Ramos (cell line): ENCODE results near the gene LYSMD4.

Experiments used
- in situ Hi-C: fragments of 300-500 bp; cut with MboI; formaldehyde crosslinking; loops from one replicate; pipeline ENCODE4 v1.14.3; 2022; ENCODE audit warnings: low sequenced_read_pairs; ENCODE audit not compliant: unreplicated experiment

The LYSMD4 gene

DNA sequence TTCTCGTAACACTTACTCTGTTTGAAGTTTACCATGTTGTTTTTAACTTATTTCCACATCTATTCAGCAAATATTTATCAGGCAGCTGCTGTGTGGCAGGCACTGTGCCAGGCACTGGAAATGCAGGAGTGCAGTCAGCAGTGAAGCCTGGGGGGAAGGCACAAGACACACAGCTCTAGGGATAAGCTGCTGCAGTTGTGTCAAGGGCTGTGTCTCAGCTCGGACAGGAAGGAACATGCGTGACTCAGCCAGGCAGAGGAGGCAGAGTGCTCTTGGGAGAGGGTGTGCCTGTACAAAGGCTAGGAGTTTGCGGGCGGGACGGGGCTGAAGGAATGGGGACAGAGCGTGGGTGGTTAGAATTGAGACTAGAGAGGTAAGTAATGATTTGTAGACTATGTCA is 24.7 kb downstream of the LYSMD4 start:
- in situ Hi-C loops, result loop anchor here (10.0 kb wide), 1 partner anchor 434 kb away; no protein-coding TSS in a partner anchor

DNA sequence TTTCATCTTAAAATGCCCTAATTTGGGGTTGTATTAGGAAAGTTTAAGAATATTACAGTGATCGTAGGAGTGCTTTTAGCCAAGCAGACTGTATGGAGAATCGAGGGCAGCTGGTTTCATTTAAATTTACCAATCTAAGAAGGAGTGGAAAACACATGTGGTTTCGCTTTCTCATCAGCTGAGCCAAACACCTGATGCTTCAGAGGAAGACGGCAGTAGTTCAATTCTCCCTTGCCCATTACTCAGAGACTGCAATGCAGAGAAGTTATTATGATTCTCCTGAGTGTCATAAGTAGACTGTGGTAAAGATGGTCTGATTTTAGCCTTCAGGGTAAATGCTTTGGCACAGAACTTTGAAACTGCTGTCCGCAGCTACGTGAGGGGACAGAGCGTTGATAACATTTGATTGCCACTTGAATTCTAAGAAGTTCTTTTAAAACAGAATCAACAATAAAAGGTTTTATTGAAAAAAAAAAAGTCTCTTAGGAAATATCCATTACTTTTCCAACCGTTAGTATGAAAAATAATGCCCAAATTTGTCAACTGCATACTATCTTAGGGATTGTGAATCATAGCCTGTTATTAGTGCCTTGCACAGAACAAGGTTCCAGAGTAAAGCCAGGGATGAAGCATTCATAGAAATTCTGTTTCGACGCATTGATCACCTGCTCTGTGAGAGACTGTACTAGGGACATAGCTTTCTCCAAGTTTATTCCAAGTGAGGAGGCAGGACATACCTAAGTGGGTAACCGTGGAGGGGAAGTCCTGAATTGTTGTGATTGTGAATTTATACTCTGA is 25.6 kb downstream of the LYSMD4 start:
- in situ Hi-C loops, result loop anchor here (10.0 kb wide), 1 partner anchor 433 kb away; no protein-coding TSS in a partner anchor

DNA sequence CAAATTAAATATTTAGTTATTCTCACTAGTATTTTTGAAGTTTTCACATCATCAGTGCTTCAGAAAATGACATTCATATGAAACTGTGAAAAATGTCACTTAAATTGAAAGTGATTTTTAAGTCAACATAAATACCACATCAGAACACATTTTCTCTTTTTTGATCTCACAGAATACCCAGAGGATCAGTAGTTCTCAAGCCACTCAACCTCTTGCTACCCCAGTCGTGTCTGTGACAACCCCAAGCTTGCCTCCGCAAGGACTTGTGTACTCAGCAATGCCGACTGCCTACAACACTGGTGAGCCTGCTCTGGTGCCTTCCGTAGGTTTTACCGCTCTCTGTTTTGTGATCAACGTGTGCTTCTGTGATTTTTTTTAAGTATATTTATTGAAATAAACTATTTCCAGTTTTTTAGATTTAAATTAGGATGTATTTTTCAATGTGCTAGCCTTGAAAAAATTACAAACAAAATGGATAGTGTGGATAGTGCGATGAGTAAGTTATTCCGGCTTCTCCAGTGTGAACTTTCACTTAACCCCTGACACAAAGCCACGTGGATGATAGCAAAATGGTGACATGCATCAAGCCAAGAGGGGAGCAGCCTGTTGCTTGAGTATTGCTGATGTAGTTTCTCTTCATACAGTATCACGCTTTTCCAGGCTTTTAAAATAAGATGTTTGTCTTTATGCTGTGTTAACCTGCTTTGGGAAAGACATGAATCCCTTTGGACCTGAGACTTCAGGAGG is 26.5 kb downstream of the LYSMD4 start:
- in situ Hi-C loops, result loop anchor here (10.0 kb wide), 1 partner anchor 432 kb away; no protein-coding TSS in a partner anchor

DNA sequence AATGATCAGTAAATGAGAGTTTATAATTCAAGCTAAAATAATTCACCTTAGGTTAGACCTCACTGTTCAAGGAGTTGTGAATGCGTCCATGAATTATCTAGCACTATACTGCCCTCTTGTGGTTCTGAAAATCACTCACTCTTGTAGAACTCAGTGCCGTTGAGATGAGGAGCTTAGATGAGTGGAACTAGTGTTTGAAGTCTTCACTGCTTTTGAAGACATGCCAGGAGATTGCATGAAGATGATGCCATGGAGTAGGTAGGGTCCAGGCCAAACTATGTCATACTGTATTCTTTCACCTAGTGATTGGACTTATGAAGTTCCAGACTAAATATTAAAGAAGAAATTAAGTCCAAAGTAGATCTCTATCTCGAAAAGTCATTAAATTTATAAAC is 28.8 kb downstream of the LYSMD4 start:
- in situ Hi-C loops, result loop anchor here (10.0 kb wide), 1 partner anchor 430 kb away; no protein-coding TSS in a partner anchor

DNA sequence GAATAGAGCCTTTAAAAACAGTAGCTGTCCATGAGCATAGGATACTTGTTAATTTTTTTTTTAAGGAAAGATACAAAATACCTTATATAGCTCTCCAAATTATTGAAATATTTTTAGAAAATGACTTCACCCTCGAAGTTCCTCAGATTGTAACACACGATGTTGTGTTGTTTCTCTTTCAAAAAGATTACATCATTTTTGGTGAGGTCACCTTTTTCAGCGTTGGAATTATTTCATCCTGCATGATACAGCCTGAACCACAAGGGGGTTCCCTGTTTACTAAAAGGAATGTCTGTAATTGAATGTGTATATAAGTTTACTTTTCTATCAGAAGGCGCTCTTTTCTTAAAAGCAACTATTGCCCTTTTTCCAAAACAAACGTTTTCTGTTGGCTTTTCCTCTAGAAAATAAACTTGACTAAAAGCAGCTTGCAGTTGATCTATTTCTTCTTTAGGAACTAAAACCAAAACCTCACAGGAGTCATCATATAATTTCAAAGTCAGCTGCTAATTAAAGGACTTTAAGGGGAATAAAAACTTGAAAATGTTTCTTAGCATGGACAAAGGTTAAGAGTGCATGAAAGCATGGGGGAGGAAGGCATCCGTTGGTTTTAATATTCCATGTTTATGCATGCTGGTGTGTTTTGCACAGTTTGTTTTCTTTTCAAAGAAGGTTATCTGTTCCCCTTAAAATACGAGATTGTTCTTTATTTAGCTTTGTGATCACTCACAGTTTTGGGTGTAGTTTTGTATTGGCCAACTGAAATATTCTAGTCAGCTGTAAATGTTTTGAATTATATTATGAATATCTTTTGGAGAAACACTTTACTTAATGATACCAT is 29.4 kb downstream of the LYSMD4 start:
- in situ Hi-C loops, result loop anchor here (10.0 kb wide), 1 partner anchor 429 kb away; no protein-coding TSS in a partner anchor

DNA sequence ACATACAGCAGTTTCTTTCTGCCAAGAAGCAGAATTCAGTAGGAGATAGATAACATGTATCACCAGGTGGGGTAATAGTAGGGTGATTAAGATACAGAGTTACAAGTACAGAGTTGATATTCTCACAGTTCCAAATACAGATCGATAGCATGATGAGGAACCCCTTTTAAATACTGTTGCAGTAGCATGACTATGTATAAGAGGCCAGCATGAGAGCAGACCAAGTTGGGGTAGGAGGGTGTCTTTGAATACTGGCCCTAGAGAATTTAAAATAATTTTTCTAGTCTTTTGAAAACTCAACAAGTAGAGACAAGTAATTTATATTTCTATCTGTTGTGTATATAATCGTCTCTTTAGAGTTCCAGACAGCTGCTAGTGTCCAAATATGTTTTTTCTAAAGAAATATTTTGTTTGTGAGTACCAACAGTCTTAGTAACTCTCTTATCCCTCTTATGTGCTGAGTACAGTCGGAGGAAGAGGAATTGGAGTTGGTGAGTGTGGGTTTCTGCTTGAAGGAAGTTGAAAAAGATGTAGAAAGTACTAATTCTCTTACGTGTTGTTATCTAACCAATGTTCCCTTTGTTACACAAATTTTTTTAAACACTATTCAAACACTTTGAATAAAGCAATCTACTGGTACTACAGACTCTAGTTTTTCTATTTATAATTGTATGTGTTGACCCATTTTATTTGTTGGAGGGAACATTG is 30.2 kb downstream of the LYSMD4 start:
- in situ Hi-C loops, result loop anchor here (10.0 kb wide), 1 partner anchor 428 kb away; no protein-coding TSS in a partner anchor

DNA sequence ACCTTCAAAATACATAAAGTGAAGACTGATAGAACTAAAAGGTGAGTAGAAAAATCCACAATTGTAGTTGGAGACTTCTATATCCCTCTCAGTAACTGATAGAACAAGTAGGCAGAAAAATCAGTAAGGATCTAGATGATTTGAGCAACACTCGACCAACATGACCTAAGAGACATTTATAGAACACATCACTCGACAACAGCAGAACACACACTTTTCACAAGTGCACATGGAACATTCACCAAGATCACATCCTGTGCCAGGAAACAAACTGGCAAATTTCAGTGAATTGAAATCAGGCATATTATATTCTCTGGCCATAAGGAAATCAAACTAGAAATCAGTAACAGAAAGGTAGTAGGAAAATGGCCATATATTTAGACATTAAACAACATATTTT is 37.1 kb downstream of the LYSMD4 start:
- in situ Hi-C loops, result no loop called here

DNA sequence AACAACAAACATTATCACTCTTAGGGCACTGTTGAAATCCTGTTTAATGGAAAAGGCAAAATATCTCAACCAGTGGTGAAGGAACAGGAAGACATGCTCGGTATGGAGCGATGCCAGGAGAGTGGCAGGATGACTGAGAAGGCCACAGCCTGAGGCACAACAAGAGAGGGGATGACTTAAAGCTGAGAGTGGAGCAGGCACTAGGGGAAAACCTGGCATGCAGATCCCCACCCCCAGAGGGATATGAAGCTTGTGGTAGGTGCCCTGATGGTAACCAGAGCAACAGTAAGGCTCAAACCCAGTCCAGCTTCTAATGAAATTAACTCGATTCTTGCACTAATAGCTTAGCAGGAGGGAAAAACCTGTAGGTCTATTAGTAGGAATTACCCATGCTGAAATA is 40.4 kb downstream of the LYSMD4 start:
- in situ Hi-C loops, result no loop called here

DNA sequence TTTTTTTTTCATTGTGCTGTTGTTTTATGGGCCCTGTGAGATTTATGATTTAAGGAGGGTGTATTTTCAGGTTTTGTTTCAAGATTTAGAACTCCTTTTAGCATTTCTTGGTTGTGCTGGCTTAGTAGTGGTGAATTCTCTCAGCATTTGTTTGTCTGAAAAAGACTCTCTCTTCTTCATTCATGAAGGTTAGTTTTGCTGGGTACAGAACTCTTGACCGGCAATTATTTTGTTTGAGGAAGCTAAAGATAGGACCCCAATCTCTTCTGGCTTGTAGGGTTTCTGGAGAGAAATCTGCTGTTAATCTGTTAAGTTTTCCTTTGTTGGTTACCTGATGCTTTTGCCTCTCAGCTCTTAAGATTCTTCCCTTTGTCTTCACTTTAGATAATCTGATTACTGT is 46.9 kb downstream of the LYSMD4 start:
- in situ Hi-C loops, result no loop called here

DNA sequence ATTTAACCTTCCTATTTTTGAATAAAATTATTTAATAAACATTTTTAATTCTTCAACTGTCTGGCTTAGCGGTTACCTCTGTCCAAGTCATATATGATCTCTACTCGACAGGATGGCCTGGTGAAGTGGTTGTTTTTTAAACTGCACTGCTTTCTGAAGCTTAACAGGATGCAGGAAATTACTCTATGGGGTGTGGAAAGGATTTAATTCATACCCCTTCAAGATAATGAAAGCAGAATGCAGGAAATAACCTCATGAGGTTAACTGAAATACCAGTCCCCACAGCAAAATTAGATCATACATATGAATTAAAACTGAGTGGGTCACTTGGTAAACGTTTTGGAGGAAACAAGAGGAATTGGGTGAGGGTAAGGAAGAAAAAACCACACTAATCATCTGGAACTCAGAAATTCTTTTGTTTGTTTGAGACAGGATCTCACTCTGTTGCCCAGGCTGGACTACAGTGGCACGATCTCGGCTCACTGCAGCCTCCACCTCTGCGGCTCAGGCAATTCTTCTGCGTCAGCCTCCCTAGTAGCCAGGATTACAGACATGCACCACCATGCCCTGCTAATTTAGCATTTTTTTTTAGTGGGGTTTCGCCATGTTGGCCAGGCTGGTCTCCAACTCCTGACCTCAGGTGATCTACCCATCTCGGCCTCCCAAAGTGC is 50.1 kb downstream of the LYSMD4 start:
- in situ Hi-C loops, result no loop called here

DNA sequence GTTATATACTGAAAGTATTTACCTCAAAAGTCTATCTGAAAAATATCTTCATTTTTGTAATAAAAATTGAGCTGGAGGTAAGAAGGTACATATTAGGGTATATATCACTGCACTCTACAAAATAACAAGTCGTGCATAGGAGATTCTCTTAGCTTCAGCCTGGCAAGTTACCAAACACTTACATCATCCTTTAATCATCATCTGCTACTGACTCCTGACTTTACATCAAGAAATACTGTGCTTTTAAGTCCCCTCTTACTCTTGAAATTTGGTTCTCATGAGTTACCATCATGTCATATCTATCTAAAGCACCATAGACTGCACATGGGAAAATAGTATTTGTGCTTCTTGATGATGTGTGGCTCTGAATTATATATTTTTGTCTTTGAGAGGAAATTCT is 50.8 kb downstream of the LYSMD4 start:
- in situ Hi-C loops, result no loop called here

DNA sequence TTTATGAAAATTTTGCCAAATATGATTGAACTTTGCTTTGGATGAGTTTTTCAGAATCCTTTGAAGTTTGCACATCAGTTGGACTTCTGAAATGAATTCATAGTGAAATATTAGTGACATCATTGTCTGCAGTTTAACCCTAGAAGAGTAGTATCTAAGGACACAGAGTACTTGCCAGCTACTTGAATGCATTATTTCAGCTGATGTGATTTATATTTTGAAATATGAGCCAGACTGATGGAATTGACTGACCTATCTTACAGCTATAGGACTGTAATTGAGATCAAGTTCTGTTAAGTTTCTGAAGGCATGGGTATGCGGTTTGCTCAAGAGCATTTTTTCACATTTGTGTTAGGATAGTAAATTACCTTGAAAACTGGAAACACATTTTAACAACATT is 51.2 kb downstream of the LYSMD4 start:
- in situ Hi-C loops, result no loop called here

DNA sequence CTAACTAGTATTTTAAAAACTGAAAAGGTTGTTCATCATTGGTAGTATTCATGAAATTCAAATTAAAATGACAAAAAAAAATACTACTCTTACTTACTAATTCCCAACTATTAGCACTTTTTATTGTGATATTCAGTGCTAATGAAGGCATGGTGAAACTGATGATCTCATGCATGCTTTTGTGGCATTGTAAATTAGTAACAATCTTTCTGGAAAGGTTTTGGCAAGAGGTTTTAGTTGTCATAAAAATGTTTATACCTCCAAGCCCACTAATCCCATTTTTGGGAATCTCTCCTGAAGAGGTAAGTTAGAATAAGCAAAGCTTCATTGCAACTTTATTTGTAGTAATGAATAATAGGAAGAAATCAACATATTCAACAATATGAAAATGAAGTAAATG is 53.0 kb downstream of the LYSMD4 start:
- in situ Hi-C loops, result no loop called here

DNA sequence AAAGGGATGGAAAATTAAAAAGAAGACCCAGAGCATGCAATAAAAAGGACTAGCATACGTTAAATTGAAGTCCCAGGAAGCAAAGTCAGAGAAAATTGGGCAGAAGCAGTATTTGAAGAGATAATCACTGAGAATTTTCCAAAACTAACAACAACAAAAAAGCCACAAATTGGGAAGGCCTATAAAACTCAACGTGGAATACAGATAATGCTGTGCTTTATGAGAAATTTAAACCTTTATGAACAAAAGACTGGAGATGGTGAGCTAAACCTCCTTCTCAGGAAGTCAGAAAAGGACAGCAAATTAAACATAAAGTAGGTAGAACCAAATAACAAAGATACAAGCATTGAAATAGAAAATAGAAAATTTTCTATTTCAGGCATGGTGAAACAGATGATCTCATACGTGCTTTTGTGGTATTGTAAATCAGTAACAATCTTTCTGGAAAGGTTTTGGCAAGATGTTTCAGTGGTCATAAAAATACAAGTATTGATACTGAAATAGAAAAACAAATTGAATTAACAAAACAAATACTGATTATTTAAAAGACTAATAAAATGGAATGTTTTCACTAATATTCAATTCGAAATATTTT is 55.6 kb downstream of the LYSMD4 start:
- in situ Hi-C loops, result no loop called here
